IMR-90 (cell line): ENCODE results near the gene PCDHGA5.

Experiments
- CEBPB ChIP-seq: IDR thresholded peaks from 2 replicates; pipeline ENCODE4 v1.6.1; 2012; ENCODE audit warnings: low read depth, low read length, improper control_type of control experiment
- CHD1 ChIP-seq: IDR thresholded peaks from 2 replicates; pipeline ENCODE4 v1.6.1; 2012; ENCODE audit warnings: low read depth, low read length, improper control_type of control experiment
- CTCF ChIP-seq: conservative IDR thresholded peaks from 2 replicates; pipeline ENCODE4 v1.5.1; 2012; ENCODE audit warnings: mild to moderate bottlenecking, low read depth, low read length, improper control_type of control experiment
- ELK1 ChIP-seq: fragments of 150-350 bp; IDR thresholded peaks from 2 replicates; pipeline ENCODE4 v1.6.1; 2016; ENCODE audit warnings: low read depth, mild to moderate bottlenecking, low read length, moderate library complexity, borderline replicate concordance
- FOS ChIP-seq: fragments of 150-350 bp; IDR thresholded peaks from 2 replicates; pipeline ENCODE4 v1.6.1; 2016; ENCODE audit warnings: low read depth, low read length
- MAFK ChIP-seq: IDR thresholded peaks from 2 replicates; pipeline ENCODE4 v1.6.1; 2012; ENCODE audit warnings: low read depth, low read length, improper control_type of control experiment
- NFE2L2 ChIP-seq: fragments of 150-350 bp; IDR thresholded peaks from 2 replicates; pipeline ENCODE4 v1.6.1; 2016; ENCODE audit warnings: low read depth, mild to moderate bottlenecking, low read length
- POLR2A ChIP-seq: IDR thresholded peaks from 2 replicates; pipeline ENCODE4 v1.6.1; 2012; ENCODE audit warnings: mild to moderate bottlenecking, low read depth, low read length
- RAD21 ChIP-seq: IDR thresholded peaks from 2 replicates; pipeline ENCODE4 v1.6.1; 2012; ENCODE audit warnings: low read length, improper control_type of control experiment
- RCOR1 ChIP-seq: IDR thresholded peaks from 2 replicates; pipeline ENCODE4 v1.6.1; 2012; ENCODE audit warnings: mild to moderate bottlenecking, low read length, improper control_type of control experiment; ENCODE audit not compliant: insufficient replicate concordance
- RFX5 ChIP-seq: IDR thresholded peaks from 2 replicates; pipeline ENCODE4 v1.8.0; 2012; ENCODE audit warnings: low read depth, mild to moderate bottlenecking, low read length, moderate library complexity
- SMC3 ChIP-seq: fragments of 150-350 bp; IDR thresholded peaks from 2 replicates; pipeline ENCODE4 v1.6.1; 2016; ENCODE audit warnings: low read depth, mild to moderate bottlenecking, antibody characterized with exemption, low read length, moderate library complexity
- USF2 ChIP-seq: fragments of 150-350 bp; IDR thresholded peaks from 2 replicates; pipeline ENCODE4 v1.6.1; 2017; ENCODE audit warnings: mild to moderate bottlenecking, antibody characterized with exemption, low read length, low read depth

GRCh38 chr5:141363952-141364660, at the start of gene PCDHGA5:
- peak; percentile 40 for TF ChIP-seq CTCF
- TF ChIP-seq SMC3 = no peak
- TF ChIP-seq POLR2A = no peak
- no peak for TF ChIP-seq CEBPB
- TF ChIP-seq MAFK = no peak
- no peak for TF ChIP-seq USF2
- TF ChIP-seq ELK1 = no peak
- TF ChIP-seq RAD21 = peak; percentile 33; the same call in 1 of the 2 replicates
- no peak for TF ChIP-seq RCOR1
- no peak for TF ChIP-seq CHD1
- no peak for TF ChIP-seq FOS
- TF ChIP-seq RFX5 = no peak
- TF ChIP-seq NFE2L2 = no peak
